NCI-H2107 treated with DMSO at 0.1 percent for 48 hours (cell line): ENCODE measurements around the gene KLF6.

ENCODE experiments used
- DNase-seq: peaks from one replicate; lab custom pipeline; 2025; ENCODE audit not compliant: unreplicated experiment; lab: John Stamatoyannopoulos, UW

KLF6 gene

GRCh38 chr10:3784510-3785250, at the start of gene KLF6:
KLF6 (minus strand) TSS chr10:3785209; CDS start chr10:3785014, 195 bp downstream.
- no peak for DNase-seq

- no peak for DNase-seq
Observed at GRCh38 chr10:3834404-3834803, 49.4 kb upstream of the KLF6 start.

- DNase-seq, result no peak
Observed at GRCh38 chr10:3833046-3833445, 48.0 kb upstream of the KLF6 start.

- no peak for DNase-seq
Observed at GRCh38 chr10:3832022-3832786, 47.2 kb upstream of the KLF6 start.

- no peak for DNase-seq
Observed at GRCh38 chr10:3831608-3832007, 46.6 kb upstream of the KLF6 start.

GRCh38 chr10:3830946-3831345, 45.9 kb upstream of the KLF6 start:
- no peak for DNase-seq

GRCh38 chr10:3829156-3830050, 44.4 kb upstream of the KLF6 start:
- DNase-seq, result no peak

GRCh38 chr10:3828404-3829155, 43.6 kb upstream of the KLF6 start:
- DNase-seq, result no peak

GRCh38 chr10:3827768-3828403, 42.9 kb upstream of the KLF6 start:
- DNase-seq, result no peak

GRCh38 chr10:3827266-3827665, 42.3 kb upstream of the KLF6 start:
- DNase-seq, result no peak

- DNase-seq, result no peak
Observed at GRCh38 chr10:3825862-3826351, 40.9 kb upstream of the KLF6 start.

- no peak for DNase-seq
Observed at GRCh38 chr10:3825244-3825643, 40.2 kb upstream of the KLF6 start.

GRCh38 chr10:3822541-3823330, 37.7 kb upstream of the KLF6 start:
- no peak for DNase-seq

GRCh38 chr10:3820255-3820654, 35.2 kb upstream of the KLF6 start:
- DNase-seq, result no peak

GRCh38 chr10:3816995-3817394, 32.0 kb upstream of the KLF6 start:
- no peak for DNase-seq

- no peak for DNase-seq
Observed at GRCh38 chr10:3814838-3815220, 29.8 kb upstream of the KLF6 start.

- DNase-seq, result no peak
Observed at GRCh38 chr10:3813986-3814837, 29.2 kb upstream of the KLF6 start.

- no peak for DNase-seq
Observed at GRCh38 chr10:3813267-3813666, 28.3 kb upstream of the KLF6 start.
